ENCODE data around the gene TTC22.

DNA sequence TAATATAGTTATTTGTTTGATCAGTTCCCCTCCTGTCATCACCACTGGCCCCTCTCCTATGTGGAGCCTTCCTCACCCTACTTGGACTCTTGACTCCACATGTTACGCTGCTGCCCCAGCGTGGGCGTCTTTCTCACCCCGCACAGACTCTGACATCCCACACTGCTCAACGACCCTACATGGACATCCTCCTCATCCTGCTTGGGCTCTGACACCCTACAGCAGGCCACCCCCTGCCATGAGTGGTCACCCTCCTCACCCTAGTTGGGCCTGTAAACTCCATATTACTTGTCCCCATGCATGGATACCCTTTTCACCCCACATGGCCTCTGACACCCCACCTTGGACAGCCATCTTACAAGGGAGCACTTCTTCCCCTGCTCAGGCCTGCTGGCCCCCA, 64.4 kb downstream of the TTC22 start:
- TF ChIP-seq POLR2AphosphoS5 (IDR thresholded peaks at IDR 0.05) (no peak), POLR2A (IDR thresholded peaks at IDR 0.05; ENCODE audit: low read depth) (no peak), EP300 (IDR thresholded peaks at IDR 0.05) (no peak)
- TF ChIP-seq, protein P1, sequence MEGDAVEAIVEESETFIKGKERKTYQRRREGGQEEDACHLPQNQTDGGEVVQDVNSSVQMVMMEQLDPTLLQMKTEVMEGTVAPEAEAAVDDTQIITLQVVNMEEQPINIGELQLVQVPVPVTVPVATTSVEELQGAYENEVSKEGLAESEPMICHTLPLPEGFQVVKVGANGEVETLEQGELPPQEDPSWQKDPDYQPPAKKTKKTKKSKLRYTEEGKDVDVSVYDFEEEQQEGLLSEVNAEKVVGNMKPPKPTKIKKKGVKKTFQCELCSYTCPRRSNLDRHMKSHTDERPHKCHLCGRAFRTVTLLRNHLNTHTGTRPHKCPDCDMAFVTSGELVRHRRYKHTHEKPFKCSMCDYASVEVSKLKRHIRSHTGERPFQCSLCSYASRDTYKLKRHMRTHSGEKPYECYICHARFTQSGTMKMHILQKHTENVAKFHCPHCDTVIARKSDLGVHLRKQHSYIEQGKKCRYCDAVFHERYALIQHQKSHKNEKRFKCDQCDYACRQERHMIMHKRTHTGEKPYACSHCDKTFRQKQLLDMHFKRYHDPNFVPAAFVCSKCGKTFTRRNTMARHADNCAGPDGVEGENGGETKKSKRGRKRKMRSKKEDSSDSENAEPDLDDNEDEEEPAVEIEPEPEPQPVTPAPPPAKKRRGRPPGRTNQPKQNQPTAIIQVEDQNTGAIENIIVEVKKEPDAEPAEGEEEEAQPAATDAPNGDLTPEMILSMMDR (IDR thresholded peaks at IDR 0.05), result no peak

Data from esophagus muscularis mucosa (tissue), 4 donors.